ENCODE data around the gene BHLHA15. TPM values are rescaled to one million over a fixed set of nuclear protein-coding genes. Genes with fewer than 3 reads are reported as not detected.
A peak's percentile ranks its signal among the peaks of the same experiment; 100 is the strongest.

Gene BHLHA15
- total and polyA plus RNA-seq, 4 experiments from 2014 or later: not detected

DNA sequence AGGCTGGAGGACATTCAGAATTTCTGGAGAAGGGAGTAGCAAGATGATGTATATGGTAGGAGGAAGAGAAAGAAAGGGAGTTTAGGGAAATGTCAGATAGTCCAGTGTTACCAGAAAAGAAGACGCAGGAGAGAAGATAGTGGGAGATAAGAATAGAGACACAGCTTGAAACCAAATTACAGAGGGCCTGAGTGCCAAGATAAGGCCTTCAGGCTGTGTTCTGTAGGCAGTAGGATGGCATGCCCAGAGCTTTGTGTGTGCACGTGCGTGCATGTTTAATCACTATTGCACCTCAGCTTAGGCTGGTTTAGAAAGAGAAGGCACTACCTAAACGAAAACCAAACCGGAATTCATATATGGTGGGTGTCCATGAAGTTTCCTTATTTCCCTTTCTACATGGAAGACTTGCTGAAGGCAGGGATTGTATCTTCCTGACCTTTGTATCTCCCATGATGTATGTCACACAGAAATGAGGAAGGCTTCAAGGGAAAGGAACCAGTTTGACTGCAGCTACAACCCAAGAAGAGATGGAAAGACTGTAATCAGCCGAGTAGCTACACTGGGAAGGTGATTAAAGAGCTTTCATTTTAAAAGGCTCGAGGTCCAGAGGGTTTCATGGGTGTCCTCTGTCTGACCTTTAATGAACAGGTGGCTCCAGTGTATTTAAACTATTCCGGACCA is 35.8 kb upstream of the BHLHA15 start:
- ChIA-PET POLR2A (ENCODE audit: partially characterized antibody) (no interaction called here), CTCF (ENCODE audit: partially characterized antibody) (interaction anchor here (1.0 kb wide), 1 partner anchor 154 kb away, joined by 4 read pairs; no protein-coding TSS in a partner anchor)
- no peaks in the 10 kb centered on the region for H3K27me3 Mint-ChIP-seq
- peaks cover 8% of the 10 kb centered on the region for H3K36me3 ChIP-seq (ENCODE audit: insufficient read depth, low read length)
- DNase-seq: no peak
- H3K4me1 Mint-ChIP-seq: no peaks in the 10 kb centered on the region
- H3K27ac Mint-ChIP-seq: no peak overlapping the region
- H3K9me3 ChIP-seq (ENCODE audit: control insufficient read depth in 1 of 2, low read length in 2 of 2): no peaks in the 10 kb centered on the region
- no peaks in the 10 kb centered on the region for H3K9me3 Mint-ChIP-seq
- H3K27ac ChIP-seq (ENCODE audit: low read depth, low read length): no peak overlapping the region
- no peaks in the 10 kb centered on the region for H3K4me1 ChIP-seq (ENCODE audit: insufficient read depth, low read length)
- H3K27me3 ChIP-seq (ENCODE audit: insufficient read depth, low read length): no peaks in the 10 kb centered on the region
- H3K4me3 ChIP-seq (ENCODE audit: low read length in 2 of 2): no peak overlapping the region
- peaks cover 14 to 44% of the 10 kb centered on the region in 2 donors for H3K36me3 Mint-ChIP-seq
- H3K4me3 Mint-ChIP-seq: no peak overlapping the region
- intact Hi-C loops (cut with micrococcal nuclease): no loop called here

DNA sequence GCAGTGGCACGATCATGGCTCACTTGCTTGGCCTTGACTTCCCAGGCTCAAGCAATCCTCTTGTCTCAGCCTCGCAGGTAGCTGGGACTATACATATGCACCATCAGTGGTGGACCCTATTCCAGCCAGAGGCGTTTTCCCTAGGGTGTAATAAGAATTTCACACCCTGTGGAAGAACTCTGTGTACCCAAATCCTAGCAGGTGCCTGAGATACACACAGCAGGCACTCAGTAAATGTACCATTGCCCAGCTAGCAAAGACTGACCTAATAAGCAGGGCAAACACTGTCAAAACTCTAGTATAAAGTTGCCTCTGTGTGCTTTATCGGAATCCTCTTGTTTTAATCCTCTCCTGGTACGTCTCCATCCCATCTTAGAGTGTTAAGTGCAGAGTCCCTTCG is 33.7 kb upstream of the BHLHA15 start:
- Histone ChIP-seq H3K9me3 (ENCODE audit: control insufficient read depth in 1 of 2, low read length in 2 of 2) (no peaks in the 10 kb centered on the region), H3K4me3 (ENCODE audit: low read length in 2 of 2) (no peak overlapping the region), H3K27me3 (ENCODE audit: insufficient read depth, low read length) (no peaks in the 10 kb centered on the region), H3K36me3 (ENCODE audit: insufficient read depth, low read length) (peaks cover 8% of the 10 kb centered on the region), H3K27ac (ENCODE audit: low read depth, low read length) (no peak overlapping the region), H3K4me1 (ENCODE audit: insufficient read depth, low read length) (no peaks in the 10 kb centered on the region)
- peaks cover 10 to 35% of the 10 kb centered on the region in 2 donors for H3K36me3 Mint-ChIP-seq
- intact Hi-C loops (cut with micrococcal nuclease): no loop called here
- H3K27ac Mint-ChIP-seq: peak overlapping the region in 1 of 7 donors; percentile 47
- CTCF ChIA-PET (ENCODE audit: partially characterized antibody): interaction anchor here (7.1 kb wide), 1 partner anchor 10 kb away, joined by 44 read pairs; no protein-coding TSS in a partner anchor
- no peak for DNase-seq
- POLR2A ChIA-PET (ENCODE audit: partially characterized antibody): no interaction called here
- no peak overlapping the region for H3K4me3 Mint-ChIP-seq
- no peaks in the 10 kb centered on the region for H3K9me3 Mint-ChIP-seq
- no peaks in the 10 kb centered on the region for H3K4me1 Mint-ChIP-seq
- H3K27me3 Mint-ChIP-seq: no peaks in the 10 kb centered on the region

DNA sequence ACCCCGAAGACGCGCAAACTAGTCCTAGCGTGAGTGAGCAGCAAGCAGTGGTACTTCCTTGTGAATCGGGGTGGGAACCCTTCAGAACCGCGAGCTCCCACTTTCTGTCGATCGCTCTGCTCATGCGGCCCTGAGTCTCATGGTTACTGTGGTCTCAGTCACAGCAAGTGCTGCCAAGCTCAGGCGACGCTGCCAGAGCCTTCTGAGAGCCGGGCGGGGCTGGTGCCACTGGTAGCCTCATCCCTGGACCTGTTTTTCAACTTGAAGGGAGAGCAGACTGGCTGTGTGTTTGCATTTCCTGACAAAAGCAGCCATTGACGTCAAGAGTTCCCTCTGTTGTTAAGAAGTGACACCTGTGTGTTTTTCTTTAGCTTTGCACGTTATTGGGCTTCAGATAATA is 32.9 kb upstream of the BHLHA15 start:
- peaks cover 8% of the 10 kb centered on the region for H3K36me3 ChIP-seq (ENCODE audit: insufficient read depth, low read length)
- intact Hi-C loops (cut with micrococcal nuclease): no loop called here
- Mint-ChIP-seq H3K36me3 (peaks cover 10 to 33% of the 10 kb centered on the region in 2 donors), H3K27ac (peak overlapping the region in 1 of 7 donors; percentile 17), H3K27me3 (no peaks in the 10 kb centered on the region), H3K4me1 (no peaks in the 10 kb centered on the region), H3K4me3 (no peak overlapping the region), H3K9me3 (no peaks in the 10 kb centered on the region)
- no peaks in the 10 kb centered on the region for H3K4me1 ChIP-seq (ENCODE audit: insufficient read depth, low read length)
- no peak overlapping the region for H3K27ac ChIP-seq (ENCODE audit: low read depth, low read length)
- no peak overlapping the region for H3K4me3 ChIP-seq (ENCODE audit: low read length in 2 of 2)
- POLR2A ChIA-PET (ENCODE audit: partially characterized antibody): no interaction called here
- no peak for DNase-seq
- CTCF ChIA-PET (ENCODE audit: partially characterized antibody): interaction anchor here (7.1 kb wide), 1 partner anchor 11 kb away, joined by 44 read pairs; no protein-coding TSS in a partner anchor
- no peaks in the 10 kb centered on the region for H3K9me3 ChIP-seq (ENCODE audit: control insufficient read depth in 1 of 2, low read length in 2 of 2)
- no peaks in the 10 kb centered on the region for H3K27me3 ChIP-seq (ENCODE audit: insufficient read depth, low read length)

DNA sequence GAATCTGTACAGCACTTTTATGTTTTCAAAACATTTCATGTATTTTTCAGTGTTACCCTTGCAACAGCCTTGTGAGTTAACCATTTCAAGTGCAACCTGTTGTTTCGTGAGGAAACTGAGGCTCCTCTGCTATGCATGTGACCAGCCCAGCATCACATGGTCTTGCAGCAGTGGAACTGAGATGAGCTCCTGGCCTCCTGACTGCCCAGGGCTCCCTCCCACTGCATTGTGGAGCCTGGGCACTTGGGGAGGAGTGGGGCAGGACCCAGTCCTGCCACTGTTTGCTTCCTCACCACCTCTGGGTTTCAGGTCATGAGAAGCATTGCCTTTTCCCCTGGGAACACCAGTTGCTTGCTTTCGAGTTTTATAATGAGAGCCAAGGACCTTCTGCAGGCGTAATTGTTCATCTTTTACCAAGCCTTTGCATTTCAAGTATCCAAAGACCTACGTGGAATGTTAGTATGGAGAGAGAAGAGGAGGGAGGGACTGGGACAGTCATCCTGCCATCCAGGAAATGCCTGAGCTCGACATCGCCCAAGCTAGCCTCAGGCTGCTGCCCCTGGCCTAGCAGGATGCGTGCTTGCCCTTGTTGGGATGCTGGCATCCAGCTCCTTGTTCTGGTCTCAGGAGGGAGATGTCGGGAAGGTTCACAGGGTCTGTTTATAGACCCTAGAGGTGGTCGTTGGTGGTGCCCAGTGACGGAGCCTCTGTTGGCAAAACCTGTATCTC is 32.3 kb upstream of the BHLHA15 start:
- H3K27ac Mint-ChIP-seq: peak overlapping the region in 1 of 7 donors; percentile 17
- POLR2A ChIA-PET (ENCODE audit: partially characterized antibody): no interaction called here
- no peaks in the 10 kb centered on the region for H3K27me3 Mint-ChIP-seq
- no peak overlapping the region for H3K4me3 ChIP-seq (ENCODE audit: low read length in 2 of 2)
- CTCF ChIA-PET (ENCODE audit: partially characterized antibody): interaction anchor here (7.1 kb wide), 1 partner anchor 11 kb away, joined by 44 read pairs; no protein-coding TSS in a partner anchor
- intact Hi-C loops (cut with micrococcal nuclease): no loop called here
- H3K27ac ChIP-seq (ENCODE audit: low read depth, low read length): no peak overlapping the region
- H3K27me3 ChIP-seq (ENCODE audit: insufficient read depth, low read length): no peaks in the 10 kb centered on the region
- peaks cover 10 to 32% of the 10 kb centered on the region in 2 donors for H3K36me3 Mint-ChIP-seq
- H3K9me3 Mint-ChIP-seq: no peaks in the 10 kb centered on the region
- H3K4me1 ChIP-seq (ENCODE audit: insufficient read depth, low read length): no peaks in the 10 kb centered on the region
- DNase-seq: no peak
- H3K9me3 ChIP-seq (ENCODE audit: control insufficient read depth in 1 of 2, low read length in 2 of 2): no peaks in the 10 kb centered on the region
- no peak overlapping the region for H3K4me3 Mint-ChIP-seq
- no peaks in the 10 kb centered on the region for H3K4me1 Mint-ChIP-seq
- H3K36me3 ChIP-seq (ENCODE audit: insufficient read depth, low read length): peaks cover 8% of the 10 kb centered on the region

DNA sequence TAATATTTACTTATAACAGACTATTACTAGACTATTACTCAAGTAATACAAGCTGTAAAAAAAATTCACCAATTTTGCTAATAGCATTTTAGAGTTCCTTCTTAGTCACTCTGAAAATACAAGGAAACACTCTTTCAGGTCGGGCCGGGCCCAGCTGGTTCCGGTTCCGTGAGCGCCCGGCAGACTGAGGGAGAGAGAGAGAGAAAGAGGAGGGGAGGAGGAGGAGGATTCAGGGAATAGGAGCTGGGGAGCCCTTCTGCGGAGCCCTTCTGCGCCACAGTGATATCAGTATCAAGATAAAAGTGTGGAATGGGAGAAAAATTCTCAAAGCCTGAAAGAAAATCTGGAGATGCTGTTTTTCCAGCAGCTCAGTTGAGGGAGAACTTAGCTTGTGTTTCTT is 30.5 kb upstream of the BHLHA15 start:
- POLR2A ChIA-PET (ENCODE audit: partially characterized antibody): interaction anchor here (1.0 kb wide), 1 partner anchor 70 kb away, joined by 3 read pairs; no protein-coding TSS in a partner anchor
- H3K4me3 Mint-ChIP-seq: no peak overlapping the region
- Histone ChIP-seq H3K27me3 (ENCODE audit: insufficient read depth, low read length) (no peaks in the 10 kb centered on the region), H3K9me3 (ENCODE audit: control insufficient read depth in 1 of 2, low read length in 2 of 2) (no peaks in the 10 kb centered on the region), H3K36me3 (ENCODE audit: insufficient read depth, low read length) (no peaks in the 10 kb centered on the region), H3K4me3 (ENCODE audit: low read length in 2 of 2) (no peak overlapping the region), H3K27ac (ENCODE audit: low read depth, low read length) (no peak overlapping the region), H3K4me1 (ENCODE audit: insufficient read depth, low read length) (no peaks in the 10 kb centered on the region)
- no peaks in the 10 kb centered on the region for H3K27me3 Mint-ChIP-seq
- H3K4me1 Mint-ChIP-seq: no peaks in the 10 kb centered on the region
- no peak for DNase-seq
- peaks cover 3 to 33% of the 10 kb centered on the region in 2 donors for H3K36me3 Mint-ChIP-seq
- H3K27ac Mint-ChIP-seq: no peak overlapping the region
- H3K9me3 Mint-ChIP-seq: no peaks in the 10 kb centered on the region
- intact Hi-C loops (cut with micrococcal nuclease): no loop called here
- CTCF ChIA-PET (ENCODE audit: partially characterized antibody): interaction anchor here (1.3 to 7.1 kb wide), 3 partner anchors 13 to 75 kb away, joined by 3 to 44 read pairs (median 3); partner anchors contain the start of gene LMTK2

DNA sequence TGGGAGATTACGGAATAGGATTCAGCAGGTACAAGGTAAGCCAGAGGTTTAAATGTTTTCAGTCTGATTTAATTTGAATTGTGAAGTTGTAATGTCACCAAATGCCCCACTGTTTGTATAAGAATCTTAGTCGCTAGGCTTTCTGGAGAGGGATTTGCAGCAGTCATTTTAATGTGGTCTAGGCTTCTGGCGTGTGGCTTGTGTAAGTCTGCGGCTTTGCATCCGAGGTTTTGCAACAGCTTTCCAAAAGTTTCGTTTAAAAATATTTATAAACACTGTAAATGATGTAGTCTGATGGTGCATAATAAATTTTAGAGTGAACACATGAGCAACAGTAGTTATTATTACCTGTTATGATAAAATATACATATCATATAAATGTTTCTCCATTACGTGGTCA is 26.1 kb upstream of the BHLHA15 start:
- Mint-ChIP-seq H3K4me3 (no peak overlapping the region), H3K4me1 (peaks cover 0 to 3% (median 0%) of the 10 kb centered on the region in 4 donors), H3K36me3 (peaks cover 23 to 48% of the 10 kb centered on the region in 2 donors), H3K9me3 (peaks cover 0 to 4% (median 0%) of the 10 kb centered on the region in 8 donors), H3K27me3 (no peaks in the 10 kb centered on the region), H3K27ac (peak overlapping the region in 1 of 7 donors; percentile 6)
- H3K4me3 ChIP-seq (ENCODE audit: low read length in 2 of 2): no peak overlapping the region
- no peaks in the 10 kb centered on the region for H3K9me3 ChIP-seq (ENCODE audit: control insufficient read depth in 1 of 2, low read length in 2 of 2)
- no peaks in the 10 kb centered on the region for H3K4me1 ChIP-seq (ENCODE audit: insufficient read depth, low read length)
- H3K36me3 ChIP-seq (ENCODE audit: insufficient read depth, low read length): no peaks in the 10 kb centered on the region
- ChIA-PET POLR2A (ENCODE audit: partially characterized antibody) (no interaction called here), CTCF (ENCODE audit: partially characterized antibody) (no interaction called here)
- no peak for DNase-seq
- intact Hi-C loops (cut with micrococcal nuclease): no loop called here
- no peaks in the 10 kb centered on the region for H3K27me3 ChIP-seq (ENCODE audit: insufficient read depth, low read length)
- no peak overlapping the region for H3K27ac ChIP-seq (ENCODE audit: low read depth, low read length)

DNA sequence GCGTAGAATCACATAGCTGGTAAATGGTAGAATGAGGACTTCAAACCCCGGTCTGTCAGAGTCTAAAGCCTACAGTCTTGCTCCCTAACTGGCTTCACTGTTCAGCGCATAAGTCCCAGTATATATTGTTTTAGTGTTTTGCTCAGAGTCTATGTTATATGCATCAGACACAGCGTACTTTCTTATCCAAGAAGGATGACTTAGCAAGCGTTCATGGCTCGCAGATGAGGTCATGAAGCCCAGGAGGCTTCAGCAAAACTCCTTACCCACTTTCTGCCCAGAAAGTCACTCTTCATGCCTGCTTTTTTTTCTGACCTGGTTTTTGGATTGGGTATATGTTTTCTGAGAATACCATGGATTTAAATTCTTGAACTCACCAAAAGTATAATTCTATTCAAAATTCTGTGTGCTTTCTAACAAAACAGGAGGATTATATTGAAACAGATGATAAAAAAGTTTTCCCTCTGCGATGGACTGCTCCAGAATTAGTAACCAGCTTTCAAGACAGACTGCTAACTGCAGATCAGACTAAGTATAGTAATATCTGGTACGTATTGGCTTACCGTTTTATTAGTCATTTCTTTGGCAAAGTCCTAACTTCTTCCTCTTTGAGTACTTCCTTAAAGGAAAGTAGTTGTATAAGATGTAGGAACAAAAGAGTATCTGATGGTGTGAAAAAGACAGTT is 24.6 kb upstream of the BHLHA15 start:
- H3K4me3 Mint-ChIP-seq: no peak overlapping the region
- CTCF ChIA-PET (ENCODE audit: partially characterized antibody): no interaction called here
- H3K36me3 ChIP-seq (ENCODE audit: insufficient read depth, low read length): peaks cover 3% of the 10 kb centered on the region
- no peak overlapping the region for H3K27ac Mint-ChIP-seq
- H3K27me3 Mint-ChIP-seq: no peaks in the 10 kb centered on the region
- H3K27me3 ChIP-seq (ENCODE audit: insufficient read depth, low read length): no peaks in the 10 kb centered on the region
- no peaks in the 10 kb centered on the region for H3K4me1 ChIP-seq (ENCODE audit: insufficient read depth, low read length)
- H3K9me3 Mint-ChIP-seq: peaks cover 0 to 4% (median 0%) of the 10 kb centered on the region in 8 donors
- intact Hi-C loops (cut with micrococcal nuclease): no loop called here
- no peak for DNase-seq
- POLR2A ChIA-PET (ENCODE audit: partially characterized antibody): no interaction called here
- no peak overlapping the region for H3K4me3 ChIP-seq (ENCODE audit: low read length in 2 of 2)
- H3K36me3 Mint-ChIP-seq: peaks cover 28 to 50% of the 10 kb centered on the region in 2 donors
- no peaks in the 10 kb centered on the region for H3K9me3 ChIP-seq (ENCODE audit: control insufficient read depth in 1 of 2, low read length in 2 of 2)
- H3K4me1 Mint-ChIP-seq: peaks cover 0 to 3% (median 0%) of the 10 kb centered on the region in 4 donors
- H3K27ac ChIP-seq (ENCODE audit: low read depth, low read length): no peak overlapping the region

Measured in CD4-positive, alpha-beta memory T cell (primary cell).